CD4-positive, alpha-beta T cell treated with Interleukin-15 for 1 hour (primary cell): ENCODE results near the gene LRRC9.
"Not testable (repeated sequence)": the region's sequence is repeated elsewhere in the genome, so short reads cannot be mapped to it uniquely, and the experiment has no call there.

Experiments used
- DNase-seq: peaks from one replicate; pipeline ENCODE4 v3.0.0-alpha.2; 2020

The LRRC9 gene

DNA sequence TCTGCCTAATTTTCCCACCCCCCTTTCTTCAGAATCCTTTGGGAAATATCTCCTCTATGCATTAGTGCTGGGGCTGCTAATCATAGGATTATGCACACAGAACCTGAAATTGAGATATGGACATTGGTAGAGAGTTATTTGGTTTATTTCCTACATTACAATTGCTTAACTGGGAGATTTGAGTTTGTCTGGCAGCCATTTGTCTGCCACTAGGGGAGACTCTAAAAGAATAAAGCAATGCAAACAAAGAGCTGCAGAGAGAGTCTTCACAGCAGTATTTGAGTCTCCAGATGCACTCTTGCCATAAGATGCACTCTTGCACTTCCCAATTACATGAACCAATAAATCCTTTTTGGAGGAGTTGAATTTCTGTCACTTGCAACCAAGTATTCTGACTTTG, 159.8 kb downstream of the LRRC9 start:
- no peak for DNase-seq

DNA sequence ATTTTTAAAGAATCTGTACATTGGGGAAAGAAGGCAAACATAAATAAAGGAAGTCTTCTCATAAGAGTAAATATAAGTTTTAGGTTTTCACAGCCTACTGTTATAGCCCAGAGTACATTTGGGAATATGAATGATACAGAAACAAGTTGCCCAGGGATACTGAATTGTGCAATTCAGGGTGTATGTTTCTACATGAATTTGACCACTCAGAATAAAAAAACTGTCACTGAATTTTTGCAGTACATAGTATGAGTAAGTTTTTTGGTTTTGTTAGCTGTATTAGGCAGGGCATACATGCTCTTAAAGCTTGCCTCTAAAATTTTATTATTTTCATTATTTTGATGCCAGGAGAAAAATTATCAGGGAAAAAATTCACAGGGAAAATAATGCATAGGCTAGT, 165.1 kb downstream of the LRRC9 start:
- no peak for DNase-seq

DNA sequence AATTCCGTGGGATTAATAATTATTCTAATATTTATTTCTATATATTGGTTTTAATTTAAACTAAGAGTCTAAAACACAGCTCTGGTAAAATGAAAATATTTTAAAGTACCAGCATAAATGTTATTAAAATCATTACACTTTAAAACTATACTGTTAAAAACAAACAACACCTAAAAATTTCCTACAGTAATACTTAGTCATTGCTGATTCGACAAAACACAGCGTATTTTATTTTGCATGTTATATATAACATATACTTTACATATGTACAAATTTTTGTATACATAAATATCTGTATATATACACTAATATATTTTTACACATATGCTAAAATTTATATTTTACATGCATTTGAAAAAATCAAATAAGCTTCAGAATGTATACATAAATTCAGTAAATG, 165.7 kb downstream of the LRRC9 start:
- no peak for DNase-seq

- DNase-seq = no peak
Observed at GRCh38 chr14:60087668-60088067, 167.7 kb downstream of the LRRC9 start.

DNA sequence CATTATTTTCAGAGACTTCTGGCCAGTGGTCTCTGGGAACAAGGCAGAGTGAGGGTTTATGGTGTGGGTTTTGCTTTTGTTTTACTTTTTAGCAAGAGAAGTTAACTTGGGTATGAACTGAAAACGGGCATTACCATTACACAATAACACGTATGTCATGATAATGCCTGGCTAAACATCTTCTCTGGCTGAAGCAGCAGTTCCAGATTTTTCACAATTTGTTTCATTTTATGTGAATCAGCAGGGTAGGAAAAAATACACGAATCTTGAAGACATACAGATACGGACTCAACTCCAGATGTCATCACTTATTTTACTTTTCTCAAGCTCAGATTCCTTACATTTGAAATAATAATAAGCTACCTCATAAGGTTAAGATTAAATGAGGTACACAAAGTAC, 169.3 kb downstream of the LRRC9 start:
- DNase-seq = no peak

DNA sequence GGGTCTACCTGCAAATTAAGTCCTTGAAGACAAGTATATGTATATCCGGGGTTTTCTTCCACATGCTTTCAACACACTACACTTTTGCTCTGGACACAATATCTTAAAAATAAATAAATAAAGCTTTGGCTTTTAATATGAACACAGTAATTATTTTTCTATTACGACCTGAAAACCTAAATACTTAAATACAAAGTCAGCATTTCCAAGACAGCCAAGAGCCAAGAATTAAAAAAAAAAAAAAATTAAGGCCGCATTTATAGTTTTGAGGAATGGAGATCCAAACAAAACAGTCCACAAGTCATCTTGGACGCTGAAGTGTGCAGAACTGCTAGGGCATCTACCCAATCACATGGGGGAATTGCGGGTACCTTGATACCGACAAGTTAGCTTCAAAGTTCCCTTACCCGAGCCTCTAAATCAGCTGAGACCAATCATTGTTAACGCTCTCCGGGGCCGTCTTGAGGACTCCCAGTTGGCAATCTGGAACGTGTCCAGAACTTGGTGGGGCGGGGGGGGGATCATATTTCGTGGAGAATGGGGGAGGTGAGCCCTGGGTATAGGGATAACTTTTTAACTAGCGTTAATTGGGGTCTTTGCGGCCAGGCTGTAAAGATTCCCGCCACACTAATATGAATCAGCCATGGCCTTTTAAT, 171.0 kb downstream of the LRRC9 start:
- no peak for DNase-seq

DNA sequence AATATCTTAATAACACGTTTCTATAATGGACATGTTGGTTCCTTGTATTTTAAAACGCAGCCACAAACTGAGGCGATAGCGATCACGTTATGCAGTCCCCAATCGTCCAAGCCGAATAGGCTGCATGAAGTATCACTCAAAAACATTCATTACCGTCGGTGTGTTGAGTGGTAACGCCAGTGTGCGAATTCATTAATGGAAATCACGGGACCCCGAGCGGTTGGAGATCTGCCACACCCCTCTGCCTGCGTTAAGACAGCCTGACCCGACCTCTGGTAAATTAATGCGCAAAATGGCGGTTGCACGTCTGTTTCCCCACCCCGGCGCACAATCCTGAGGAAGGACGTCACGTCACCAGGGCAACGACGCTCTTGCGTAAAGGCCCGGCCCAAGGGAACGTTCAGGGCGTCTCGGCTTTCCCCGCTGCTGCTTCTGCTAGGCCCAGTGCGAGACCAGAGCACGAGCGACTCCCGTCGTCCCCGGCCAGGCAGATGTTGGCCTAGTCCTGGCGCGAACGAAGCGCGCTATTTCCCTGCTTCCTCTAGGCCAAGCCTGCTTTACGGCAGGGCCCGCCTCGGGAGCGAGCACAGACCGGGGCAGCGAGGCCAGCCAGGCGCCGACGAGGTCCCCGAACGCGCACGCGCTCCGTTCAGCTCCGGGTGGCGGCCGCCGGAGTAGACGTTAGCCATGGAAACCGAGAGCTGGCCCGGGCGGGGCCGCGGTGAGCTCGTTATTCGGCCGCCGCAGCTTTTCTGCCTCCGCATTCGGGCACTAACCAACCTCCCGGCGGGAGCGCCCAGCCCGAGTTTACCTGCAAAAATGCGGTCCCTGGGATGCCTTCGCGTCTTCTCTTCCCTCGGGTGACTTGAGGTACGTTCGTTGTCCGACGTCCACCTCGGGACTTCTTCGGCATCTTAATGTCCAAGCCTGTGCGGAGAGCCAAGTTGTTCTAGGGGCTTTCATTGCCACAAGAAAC, 171.9 kb downstream of the LRRC9 start, which contains the start of gene PCNX4:
Gene PCNX4 (plus strand): TSS at position 374 of the 976 bp plus-strand sequence. CDS start 15,716 bp downstream, outside the sequence.
- peak; percentile 96 for DNase-seq

- no peak for DNase-seq
Observed at GRCh38 chr14:60092526-60092920, 172.6 kb downstream of the LRRC9 start.

DNA sequence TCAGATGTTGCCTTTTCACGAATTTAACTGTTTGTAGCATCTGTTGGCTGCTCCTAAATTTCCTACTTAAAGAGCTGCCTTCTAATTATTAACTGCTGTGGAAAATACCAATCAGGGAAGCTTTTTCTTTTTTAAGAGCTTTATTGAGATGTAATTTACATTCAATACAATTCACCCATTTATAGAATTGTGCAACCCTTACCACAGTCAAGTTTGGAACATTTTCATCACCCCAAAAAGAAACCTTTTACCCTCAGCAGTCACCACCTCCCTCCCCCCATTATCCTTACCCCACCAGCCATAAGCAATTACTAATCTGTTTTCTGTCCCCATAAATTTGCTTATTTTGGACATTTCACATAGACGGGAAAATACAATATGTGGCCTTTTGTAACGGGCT, 173.1 kb downstream of the LRRC9 start:
- DNase-seq = no peak

- no peak for DNase-seq
Observed at GRCh38 chr14:60093606-60094005, 173.7 kb downstream of the LRRC9 start.

- DNase-seq = no peak
Observed at GRCh38 chr14:60094306-60094897, 174.5 kb downstream of the LRRC9 start.

GRCh38 chr14:60095231-60095630, 175.3 kb downstream of the LRRC9 start:
- no peak for DNase-seq

- no peak for DNase-seq
Observed at GRCh38 chr14:60095781-60096450, 176.0 kb downstream of the LRRC9 start.

- no peak for DNase-seq
Observed at GRCh38 chr14:60097974-60098373, 178.0 kb downstream of the LRRC9 start.

GRCh38 chr14:60099855-60100254, 179.9 kb downstream of the LRRC9 start:
- not testable (repeated sequence) for DNase-seq

- no peak for DNase-seq
Observed at GRCh38 chr14:60101786-60102185, 181.8 kb downstream of the LRRC9 start.

DNA sequence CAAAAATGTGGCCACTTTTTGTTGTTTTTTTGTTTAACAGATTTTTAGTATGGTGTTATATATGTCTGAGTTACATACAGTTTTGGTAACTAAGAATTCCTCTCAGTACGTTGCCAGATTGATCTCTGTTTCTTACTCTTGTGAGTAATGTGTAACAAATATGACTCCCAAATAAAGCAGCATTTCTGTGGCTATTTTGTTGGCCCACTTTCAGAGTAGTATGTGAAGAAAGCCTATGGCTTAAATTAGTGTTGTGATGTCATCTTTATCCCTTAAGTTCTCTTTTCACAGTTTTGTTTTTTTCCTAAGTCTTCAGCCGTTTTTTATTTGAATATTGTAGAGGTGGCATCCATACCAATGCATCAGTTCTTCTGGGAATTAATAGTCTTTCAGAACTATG, 182.4 kb downstream of the LRRC9 start:
- no peak for DNase-seq

GRCh38 chr14:60106339-60106738, 186.4 kb downstream of the LRRC9 start:
- no peak for DNase-seq

DNA sequence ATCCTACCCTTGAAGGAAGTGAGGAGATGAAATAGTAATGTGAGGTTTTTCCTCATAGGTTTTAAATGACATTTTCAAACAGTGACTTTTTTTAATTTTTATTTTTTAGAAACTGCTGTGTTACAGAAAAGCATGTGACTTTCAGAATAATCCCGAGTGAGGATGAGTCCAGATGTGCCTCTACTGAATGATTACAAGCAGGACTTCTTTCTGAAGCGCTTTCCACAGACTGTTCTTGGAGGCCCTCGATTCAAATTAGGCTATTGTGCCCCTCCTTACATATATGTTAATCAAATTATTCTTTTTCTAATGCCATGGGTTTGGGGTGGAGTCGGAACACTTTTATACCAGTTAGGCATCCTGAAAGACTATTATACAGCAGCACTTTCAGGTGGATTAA, 187.5 kb downstream of the LRRC9 start:
- DNase-seq = no peak

DNA sequence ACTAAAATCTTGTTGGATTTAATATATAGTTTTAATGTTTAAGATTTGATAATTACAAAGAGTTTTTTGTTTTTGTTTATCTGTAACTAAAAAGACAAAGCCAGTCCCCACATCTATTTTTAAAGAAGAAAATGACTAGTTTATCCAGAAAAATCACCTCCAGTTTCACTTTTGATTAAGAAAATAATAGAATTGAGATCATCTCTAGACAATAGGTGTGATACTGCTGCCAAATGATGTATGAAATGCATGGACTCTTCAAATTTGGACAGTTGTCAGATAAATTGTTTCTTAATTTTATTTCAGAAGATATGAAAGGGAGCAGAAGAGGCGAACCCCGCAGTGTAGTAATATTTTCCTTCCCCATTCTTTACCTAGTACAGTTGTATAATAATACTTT, 191.8 kb downstream of the LRRC9 start:
- DNase-seq = no peak
